Muscle layer of colon (tissue), 2 donors: ENCODE measurements around the gene RAMP1.
A peak's percentile ranks its signal among the peaks of the same experiment; 100 is the strongest.

Experiments
- H3K27ac ChIP-seq: one replicate; pipeline ENCODE4 v1.7.0; 2013; ENCODE audit warnings: low read depth, mild to moderate bottlenecking, low read length, moderate library complexity
- H3K27me3 ChIP-seq, 2 donors: one replicate each; pipeline ENCODE4 v1.7.0; 2013; ENCODE audit warnings: low read length in 2 of 2, mild to moderate bottlenecking in 2 of 2; ENCODE audit not compliant: insufficient read depth in 2 of 2, control insufficient read depth in 1 of 2
- H3K36me3 ChIP-seq: one replicate; pipeline ENCODE4 v1.7.0; 2013; ENCODE audit warnings: mild to moderate bottlenecking, low read length; ENCODE audit not compliant: insufficient read depth
- H3K4me1 ChIP-seq: one replicate; pipeline ENCODE4 v1.7.0; 2013; ENCODE audit warnings: mild to moderate bottlenecking, low read length; ENCODE audit not compliant: insufficient read depth
- H3K4me3 ChIP-seq, 2 donors: one replicate each; pipeline ENCODE4 v1.7.0; 2013; ENCODE audit warnings: low read length in 2 of 2, low read depth in 1 of 2, mild to moderate bottlenecking in 1 of 2, moderate library complexity in 1 of 2
- H3K9ac ChIP-seq: one replicate; pipeline ENCODE4 v1.7.0; 2013; ENCODE audit warnings: low read length
- H3K9me3 ChIP-seq: one replicate; pipeline ENCODE4 v1.7.0; 2013; ENCODE audit warnings: mild to moderate bottlenecking, low read length
- donor health status: abdominal sarcoma.
- donor health status: Adenocarcinoma of cecum.

The RAMP1 gene

GRCh38 chr2:237901932-237902850, 42.8 kb downstream of the RAMP1 start:
- Histone ChIP-seq H3K4me3 (no peak overlapping the region), H3K27ac (no peak overlapping the region), H3K4me1 (peaks cover 51% of the 10 kb centered on the region), H3K9ac (no peak overlapping the region), H3K27me3 (no peaks in the 10 kb centered on the region), H3K9me3 (no peaks in the 10 kb centered on the region), H3K36me3 (peaks cover 16% of the 10 kb centered on the region)

- peak overlapping the region; percentile 49 for H3K9ac ChIP-seq
- peaks cover 24% of the 10 kb centered on the region for H3K4me1 ChIP-seq
These were observed 45.6 kb downstream of the RAMP1 start for GRCh38 chr2:237904831-237905599.

GRCh38 chr2:237907144-237907543, 47.7 kb downstream of the RAMP1 start:
- peaks cover 16% of the 10 kb centered on the region for H3K4me1 ChIP-seq

More at GRCh38 chr2:237904831-237905599, 45.6 kb downstream of the RAMP1 start:
- H3K4me3 ChIP-seq: no peak overlapping the region
- H3K27ac ChIP-seq: peak overlapping the region; percentile 35
- H3K36me3 ChIP-seq: peaks cover 14% of the 10 kb centered on the region
- no peaks in the 10 kb centered on the region for H3K27me3 ChIP-seq
- H3K9me3 ChIP-seq: no peaks in the 10 kb centered on the region

GRCh38 chr2:237909075-237909695, 49.8 kb downstream of the RAMP1 start:
- no peak overlapping the region for H3K4me3 ChIP-seq

More at GRCh38 chr2:237907144-237907543, 47.7 kb downstream of the RAMP1 start:
- Histone ChIP-seq H3K27ac (no peak overlapping the region), H3K4me3 (no peak overlapping the region), H3K36me3 (peaks cover 10% of the 10 kb centered on the region), H3K9me3 (no peaks in the 10 kb centered on the region), H3K9ac (no peak overlapping the region), H3K27me3 (no peaks in the 10 kb centered on the region)

GRCh38 chr2:237909801-237910475, 50.5 kb downstream of the RAMP1 start:
- H3K4me3 ChIP-seq: no peak overlapping the region
- no peak overlapping the region for H3K27ac ChIP-seq
- H3K9ac ChIP-seq: no peak overlapping the region
- peaks cover 11% of the 10 kb centered on the region for H3K4me1 ChIP-seq
- H3K36me3 ChIP-seq: peaks cover 14% of the 10 kb centered on the region
- H3K27me3 ChIP-seq: no peaks in the 10 kb centered on the region
- no peaks in the 10 kb centered on the region for H3K9me3 ChIP-seq

More at GRCh38 chr2:237909075-237909695, 49.8 kb downstream of the RAMP1 start:
- Histone ChIP-seq H3K36me3 (peaks cover 14% of the 10 kb centered on the region), H3K9me3 (no peaks in the 10 kb centered on the region), H3K4me1 (peaks cover 16% of the 10 kb centered on the region), H3K27ac (no peak overlapping the region), H3K27me3 (no peaks in the 10 kb centered on the region), H3K9ac (no peak overlapping the region)

- H3K36me3 ChIP-seq: peaks cover 14% of the 10 kb centered on the region
- no peak overlapping the region for H3K4me3 ChIP-seq
- no peaks in the 10 kb centered on the region for H3K27me3 ChIP-seq
- H3K27ac ChIP-seq: no peak overlapping the region
- H3K9ac ChIP-seq: no peak overlapping the region
- H3K4me1 ChIP-seq: peaks cover 3% of the 10 kb centered on the region
- H3K9me3 ChIP-seq: no peaks in the 10 kb centered on the region
These were observed 51.3 kb downstream of the RAMP1 start for GRCh38 chr2:237910576-237911362.

GRCh38 chr2:237911363-237912017, 52.1 kb downstream of the RAMP1 start:
- Histone ChIP-seq H3K27me3 (no peaks in the 10 kb centered on the region), H3K27ac (no peak overlapping the region), H3K9me3 (no peaks in the 10 kb centered on the region), H3K4me1 (no peaks in the 10 kb centered on the region), H3K36me3 (peaks cover 14% of the 10 kb centered on the region), H3K9ac (no peak overlapping the region), H3K4me3 (no peak overlapping the region)

- Histone ChIP-seq H3K36me3 (peaks cover 14% of the 10 kb centered on the region), H3K9ac (no peak overlapping the region), H3K4me3 (no peak overlapping the region), H3K4me1 (no peaks in the 10 kb centered on the region), H3K27ac (no peak overlapping the region), H3K27me3 (no peaks in the 10 kb centered on the region), H3K9me3 (no peaks in the 10 kb centered on the region)
These were observed 53.1 kb downstream of the RAMP1 start for GRCh38 chr2:237912271-237913192.

- Histone ChIP-seq H3K9ac (no peak overlapping the region), H3K27ac (no peak overlapping the region), H3K9me3 (no peaks in the 10 kb centered on the region), H3K4me1 (no peaks in the 10 kb centered on the region), H3K27me3 (no peaks in the 10 kb centered on the region), H3K4me3 (no peak overlapping the region), H3K36me3 (peaks cover 14% of the 10 kb centered on the region)
These were observed 53.9 kb downstream of the RAMP1 start for GRCh38 chr2:237913193-237913917.
